Measurements from ENCODE around the gene RAB27B.

DNA sequence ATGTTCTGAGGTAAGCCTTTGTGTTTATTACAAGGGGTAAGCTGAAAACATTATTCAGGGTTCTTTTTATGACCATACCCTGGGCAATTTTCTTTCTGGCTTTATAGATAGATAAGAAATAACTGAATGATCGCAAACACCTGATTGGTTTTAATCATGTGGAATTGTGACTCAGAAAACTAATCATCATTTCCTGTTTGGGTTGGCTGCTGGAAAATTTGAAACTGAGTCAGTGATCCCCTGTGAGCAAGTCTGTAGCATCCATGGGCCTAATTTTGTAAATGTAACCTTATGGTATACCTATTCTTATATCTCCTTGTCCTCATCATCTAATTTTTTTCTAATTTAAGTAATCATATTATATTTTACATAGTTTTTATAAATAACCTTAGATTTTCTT lies 96.7 kb downstream of the RAB27B start:
- TF ChIP-seq CTCF (IDR thresholded peaks at IDR 0.05) (no peak), POLR2A (IDR thresholded peaks at IDR 0.05) (no peak)
